ENCODE data around the gene MEGF6.

DNA sequence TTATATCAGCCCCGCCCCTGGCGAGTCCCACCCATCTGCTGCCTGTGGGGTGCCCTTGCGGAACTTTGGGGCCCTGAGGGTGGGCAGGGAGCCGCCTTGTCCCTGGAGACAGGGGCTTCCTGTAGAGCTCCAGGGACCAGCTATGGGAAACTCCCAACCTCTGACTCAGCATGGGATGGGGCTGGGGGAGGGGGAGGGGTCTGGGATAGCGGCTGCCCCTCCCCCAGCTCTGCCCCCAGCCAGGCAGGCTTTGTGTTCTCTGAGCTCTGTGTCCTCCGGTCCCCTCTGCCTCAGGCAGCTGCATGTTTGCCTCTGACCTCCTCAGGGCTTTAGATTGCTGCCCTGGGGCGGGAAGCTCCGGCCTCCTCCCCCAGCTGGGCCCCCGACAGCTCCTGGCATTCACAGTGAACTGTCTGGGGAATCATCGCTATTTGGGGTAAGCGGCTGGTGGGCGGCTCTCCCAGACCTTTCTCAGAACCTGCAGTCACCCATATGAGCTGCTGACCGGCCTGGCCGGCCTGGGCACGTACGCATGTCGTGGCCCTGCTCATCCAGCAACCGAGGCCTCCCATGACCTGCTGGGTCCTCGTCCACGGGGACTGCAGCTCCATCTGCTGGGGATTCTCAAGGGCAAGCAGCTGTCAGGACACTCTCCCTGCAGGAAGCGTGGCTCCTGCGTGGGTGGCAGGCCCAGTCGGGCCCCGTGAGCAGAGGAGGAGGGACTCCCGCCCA, 139.8 kb downstream of the MEGF6 start:
- TF ChIP-seq EZH2 (IDR thresholded peaks at IDR 0.05; ENCODE audit: low read depth) = no peak
- TF ChIP-seq, protein P1, sequence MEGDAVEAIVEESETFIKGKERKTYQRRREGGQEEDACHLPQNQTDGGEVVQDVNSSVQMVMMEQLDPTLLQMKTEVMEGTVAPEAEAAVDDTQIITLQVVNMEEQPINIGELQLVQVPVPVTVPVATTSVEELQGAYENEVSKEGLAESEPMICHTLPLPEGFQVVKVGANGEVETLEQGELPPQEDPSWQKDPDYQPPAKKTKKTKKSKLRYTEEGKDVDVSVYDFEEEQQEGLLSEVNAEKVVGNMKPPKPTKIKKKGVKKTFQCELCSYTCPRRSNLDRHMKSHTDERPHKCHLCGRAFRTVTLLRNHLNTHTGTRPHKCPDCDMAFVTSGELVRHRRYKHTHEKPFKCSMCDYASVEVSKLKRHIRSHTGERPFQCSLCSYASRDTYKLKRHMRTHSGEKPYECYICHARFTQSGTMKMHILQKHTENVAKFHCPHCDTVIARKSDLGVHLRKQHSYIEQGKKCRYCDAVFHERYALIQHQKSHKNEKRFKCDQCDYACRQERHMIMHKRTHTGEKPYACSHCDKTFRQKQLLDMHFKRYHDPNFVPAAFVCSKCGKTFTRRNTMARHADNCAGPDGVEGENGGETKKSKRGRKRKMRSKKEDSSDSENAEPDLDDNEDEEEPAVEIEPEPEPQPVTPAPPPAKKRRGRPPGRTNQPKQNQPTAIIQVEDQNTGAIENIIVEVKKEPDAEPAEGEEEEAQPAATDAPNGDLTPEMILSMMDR (conservative IDR thresholded peaks at IDR 0.05) = no peak

Measured in PC-9 (cell line).